SK-N-SH (cell line): ENCODE data around the gene IL4R.
"Not testable (repeated sequence)": the region's sequence is repeated elsewhere in the genome, so short reads cannot be mapped to it uniquely, and the experiment has no call there.

ENCODE experiments used
- MEF2A ChIP-seq: IDR thresholded peaks from 2 replicates; pipeline ENCODE4 v1.4.0; 2012; ENCODE audit warnings: low read depth, borderline replicate concordance
- TCF12 ChIP-seq: IDR thresholded peaks from 2 replicates; pipeline ENCODE4 v1.4.0; 2012

DNA sequence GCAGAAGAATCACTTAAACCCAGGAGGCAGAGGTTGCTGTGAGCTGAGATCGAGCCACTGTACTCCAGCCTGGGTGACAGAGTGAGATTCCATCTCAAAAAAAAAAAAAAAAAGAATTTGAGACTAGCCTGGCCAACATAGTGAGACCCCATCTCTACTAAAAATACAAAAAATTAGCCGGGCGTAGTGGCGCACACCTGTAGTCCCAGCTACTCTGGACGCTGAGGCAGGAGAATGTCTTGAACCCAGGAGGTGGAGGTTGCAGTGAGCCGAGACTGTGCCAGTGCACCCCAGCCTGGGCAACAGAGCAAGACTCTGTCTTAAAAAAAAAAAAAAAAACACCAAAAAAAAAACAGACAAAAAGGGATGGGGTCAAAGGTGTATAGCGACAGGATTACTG is 41.1 kb upstream of the IL4R start:
- not testable (repeated sequence) for TF ChIP-seq MEF2A, TCF12
